Nephron progenitor cell (in vitro differentiated cells): Measurements from ENCODE around the gene SCYGR6.

Experiments used
- DNase-seq: peaks from one replicate; pipeline ENCODE4 v3.0.0; 2021
- H3K27ac Mint-ChIP-seq: 2 replicates; pipeline ENCODE4 v1.8.0; 2021; ENCODE audit warnings: mild to moderate bottlenecking, moderate library complexity, mixed read lengths
- H3K27me3 Mint-ChIP-seq: 2 replicates; pipeline ENCODE4 v1.8.0; 2021; ENCODE audit warnings: mild to moderate bottlenecking, low read depth, mixed read lengths; ENCODE audit not compliant: poor library complexity
- H3K36me3 Mint-ChIP-seq: 2 replicates; pipeline ENCODE4 v1.8.0; 2021; ENCODE audit warnings: low read depth, mixed read lengths
- H3K4me1 Mint-ChIP-seq: 2 replicates; pipeline ENCODE4 v1.8.0; 2021; ENCODE audit warnings: mixed read lengths
- H3K4me3 Mint-ChIP-seq: 2 replicates; pipeline ENCODE4 v1.8.0; 2021; ENCODE audit warnings: mild to moderate bottlenecking, moderate library complexity, mixed read lengths
- H3K9me3 Mint-ChIP-seq: 2 replicates; pipeline ENCODE4 v1.8.0; 2021; ENCODE audit warnings: mild to moderate bottlenecking, moderate library complexity, mixed read lengths
- CTCF ChIP-seq: fragments of 200-600 bp; sonication (generic); IDR thresholded peaks from 2 replicates; pipeline ENCODE4 v1.5.0; 2021; ENCODE audit warnings: antibody characterized with exemption

Gene SCYGR6

GRCh38 chr2:227703961-227704360, 20.6 kb downstream of the SCYGR6 start:
- no peak overlapping the region for H3K4me3 Mint-ChIP-seq
- H3K9me3 Mint-ChIP-seq, result peaks cover 8% of the 10 kb centered on the region
- TF ChIP-seq CTCF, result no peak
- H3K27me3 Mint-ChIP-seq, result peaks cover 7% of the 10 kb centered on the region
- no peak overlapping the region for H3K27ac Mint-ChIP-seq
- no peaks in the 10 kb centered on the region for H3K4me1 Mint-ChIP-seq
- DNase-seq, result no peak
- H3K36me3 Mint-ChIP-seq, result no peaks in the 10 kb centered on the region

GRCh38 chr2:227703280-227703732, 21.3 kb downstream of the SCYGR6 start:
- no peaks in the 10 kb centered on the region for H3K36me3 Mint-ChIP-seq
- H3K27ac Mint-ChIP-seq, result no peak overlapping the region
- H3K27me3 Mint-ChIP-seq, result peaks cover 7% of the 10 kb centered on the region
- no peaks in the 10 kb centered on the region for H3K4me1 Mint-ChIP-seq
- no peak for DNase-seq
- no peak overlapping the region for H3K4me3 Mint-ChIP-seq
- no peak for TF ChIP-seq CTCF
- peaks cover 9% of the 10 kb centered on the region for H3K9me3 Mint-ChIP-seq

DNA sequence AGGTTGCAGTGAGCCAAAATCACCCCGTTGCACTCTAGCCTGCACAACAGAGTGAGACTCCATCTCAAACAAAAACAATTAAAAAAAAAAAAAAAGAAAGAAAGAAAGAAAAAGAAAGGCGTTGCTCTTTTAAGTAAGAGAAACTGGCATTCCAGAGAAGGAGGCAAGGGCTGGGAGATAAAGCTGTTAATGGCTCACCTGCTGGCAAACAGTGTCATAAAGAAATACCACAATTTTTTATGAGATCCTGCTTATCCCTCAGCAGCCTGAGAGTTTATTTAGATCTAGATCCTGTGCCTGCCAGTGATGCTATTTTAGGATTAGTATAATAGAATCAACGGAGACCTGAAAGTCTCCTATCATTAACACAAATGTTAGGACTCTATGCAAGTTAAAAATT, 23.0 kb downstream of the SCYGR6 start:
- H3K36me3 Mint-ChIP-seq, result no peaks in the 10 kb centered on the region
- H3K4me1 Mint-ChIP-seq, result no peaks in the 10 kb centered on the region
- peaks cover 9% of the 10 kb centered on the region for H3K9me3 Mint-ChIP-seq
- no peak for TF ChIP-seq CTCF
- DNase-seq, result no peak
- no peak overlapping the region for H3K4me3 Mint-ChIP-seq
- H3K27ac Mint-ChIP-seq, result no peak overlapping the region
- H3K27me3 Mint-ChIP-seq, result peaks cover 7% of the 10 kb centered on the region

GRCh38 chr2:227696990-227697679, 27.4 kb downstream of the SCYGR6 start:
- H3K9me3 Mint-ChIP-seq, result peaks cover 5% of the 10 kb centered on the region
- no peaks in the 10 kb centered on the region for H3K27me3 Mint-ChIP-seq
- no peaks in the 10 kb centered on the region for H3K4me1 Mint-ChIP-seq
- DNase-seq, result no peak
- H3K27ac Mint-ChIP-seq, result no peak overlapping the region
- TF ChIP-seq CTCF, result no peak
- H3K4me3 Mint-ChIP-seq, result no peak overlapping the region
- no peaks in the 10 kb centered on the region for H3K36me3 Mint-ChIP-seq

- H3K9me3 Mint-ChIP-seq, result no peaks in the 10 kb centered on the region
- H3K4me1 Mint-ChIP-seq, result no peaks in the 10 kb centered on the region
Measured at GRCh38 chr2:227687189-227687588, 37.4 kb downstream of the SCYGR6 start.

More at GRCh38 chr2:227687189-227687588, 37.4 kb downstream of the SCYGR6 start:
- Mint-ChIP-seq H3K27me3 (peaks cover 3% of the 10 kb centered on the region), H3K27ac (no peak overlapping the region), H3K4me3 (no peak overlapping the region), H3K36me3 (no peaks in the 10 kb centered on the region)
- no peak for TF ChIP-seq CTCF
- no peak for DNase-seq
